WTC11 (cell line): ENCODE measurements around the gene PROX2. TPM values are rescaled to one million over a fixed set of nuclear protein-coding genes. Genes with fewer than 3 reads are reported as not detected.

Source experiments
- ATAC-seq: fragments of 200-7000 bp; cut with Tn5 transposase; 2 replicates; pipeline ENCODE4 v1.10.0; 2021; ENCODE audit warnings: mild to moderate bottlenecking, moderate library complexity
- CTCF ChIA-PET: fragments of 300-600 bp; sonication (Branson Sonifier 250); formaldehyde crosslinking; loops from one replicate; lab custom pipeline; 2021; ENCODE audit warnings: antibody characterized with exemption; lab: Charles Lee
- POLR2A ChIA-PET: fragments of 350-600 bp; sonication (Branson Sonifier 250); formaldehyde crosslinking; loops from one replicate; lab custom pipeline; 2021; ENCODE audit warnings: antibody characterized with exemption; lab: Charles Lee
- DNase-seq: peaks from one replicate; pipeline ENCODE4 v3.0.0; 2021; ENCODE audit warnings: low spot score
- H3K27ac Mint-ChIP-seq: 2 replicates; pipeline ENCODE4 v1.8.0; 2021; ENCODE audit warnings: mixed read lengths
- H3K27me3 Mint-ChIP-seq: 2 replicates; pipeline ENCODE4 v1.8.0; 2021; ENCODE audit warnings: low read depth, mild to moderate bottlenecking, moderate library complexity, mixed read lengths
- H3K36me3 Mint-ChIP-seq: 2 replicates; pipeline ENCODE4 v1.8.0; 2021; ENCODE audit warnings: mixed read lengths
- H3K4me1 Mint-ChIP-seq: 2 replicates; pipeline ENCODE4 v1.8.0; 2022; ENCODE audit warnings: mixed read lengths
- H3K4me3 Mint-ChIP-seq: 2 replicates; pipeline ENCODE4 v1.8.0; 2021; ENCODE audit warnings: mild to moderate bottlenecking, moderate library complexity, mixed read lengths
- H3K9me3 Mint-ChIP-seq: 2 replicates; pipeline ENCODE4 v1.8.0; 2021; ENCODE audit warnings: mixed read lengths
- ATF1 ChIP-seq: sonication (generic); formaldehyde crosslinking; IDR thresholded peaks from 2 replicates; pipeline ENCODE4 v1.8.1; 2023; ENCODE audit warnings: mild to moderate bottlenecking, moderate library complexity, missing genetic modification reagents
- ATF6 ChIP-seq: sonication (generic); formaldehyde crosslinking; IDR thresholded peaks from 2 replicates; pipeline ENCODE4 v1.8.1; 2023; ENCODE audit warnings: mild to moderate bottlenecking, missing genetic modification reagents
- CREM ChIP-seq: sonication (generic); formaldehyde crosslinking; IDR thresholded peaks from 2 replicates; pipeline ENCODE4 v1.8.1; 2022; ENCODE audit warnings: mild to moderate bottlenecking, missing genetic modification reagents, moderate library complexity
- E2F1 ChIP-seq: sonication (generic); formaldehyde crosslinking; IDR thresholded peaks from 2 replicates; pipeline ENCODE4 v1.8.0; 2022; ENCODE audit warnings: mild to moderate bottlenecking, missing genetic modification reagents
- FOXP1 ChIP-seq: sonication (generic); formaldehyde crosslinking; IDR thresholded peaks from 2 replicates; pipeline ENCODE4 v1.8.0; 2022; ENCODE audit warnings: missing genetic modification reagents, mild to moderate bottlenecking, moderate library complexity, borderline replicate concordance
- GRHL2 ChIP-seq: fragments of 250-450 bp; sonication (Bioruptor Pico); IDR thresholded peaks from 2 replicates; pipeline ENCODE4 v1.8.0; 2022; ENCODE audit warnings: mild to moderate bottlenecking, moderate library complexity; ENCODE audit not compliant: insufficient replicate concordance, severe bottlenecking
- HMGA2 ChIP-seq: fragments of 250-450 bp; sonication (Bioruptor Pico); IDR thresholded peaks from 2 replicates; pipeline ENCODE4 v1.4.0; 2021; ENCODE audit warnings: mild to moderate bottlenecking, moderate library complexity
- KAT7 ChIP-seq: sonication (generic); formaldehyde crosslinking; IDR thresholded peaks from 2 replicates; pipeline ENCODE4 v1.8.1; 2023; ENCODE audit warnings: missing genetic modification reagents, mild to moderate bottlenecking, borderline replicate concordance
- MAX ChIP-seq: sonication (generic); formaldehyde crosslinking; IDR thresholded peaks from 2 replicates; pipeline ENCODE4 v1.8.0; 2022; ENCODE audit warnings: mild to moderate bottlenecking, missing genetic modification reagents
- NR1H2 ChIP-seq: sonication (generic); formaldehyde crosslinking; IDR thresholded peaks from 2 replicates; pipeline ENCODE4 v1.9.0; 2021; ENCODE audit warnings: mild to moderate bottlenecking, moderate library complexity, missing genetic modification reagents
- NR2C2 ChIP-seq: sonication (generic); formaldehyde crosslinking; IDR thresholded peaks from 2 replicates; pipeline ENCODE4 v1.8.0; 2022; ENCODE audit warnings: mild to moderate bottlenecking, missing genetic modification reagents
- PREB ChIP-seq: sonication (generic); formaldehyde crosslinking; IDR thresholded peaks from 2 replicates; pipeline ENCODE4 v1.8.1; 2022; ENCODE audit warnings: mild to moderate bottlenecking, missing genetic modification reagents, moderate library complexity, borderline replicate concordance
- STAT6 ChIP-seq: sonication (generic); formaldehyde crosslinking; conservative IDR thresholded peaks from 2 replicates; pipeline ENCODE4 v1.8.1; 2023; ENCODE audit warnings: mild to moderate bottlenecking, low read depth, missing genetic modification reagents, moderate library complexity
- TCF7 ChIP-seq: sonication (generic); formaldehyde crosslinking; IDR thresholded peaks from 2 replicates; pipeline ENCODE4 v1.8.0; 2022; ENCODE audit warnings: mild to moderate bottlenecking, low read depth, missing genetic modification reagents, moderate library complexity
- ZMAT4 ChIP-seq: fragments of 250-450 bp; sonication (Bioruptor Pico); IDR thresholded peaks from 2 replicates; pipeline ENCODE4 v1.9.0; 2021; ENCODE audit warnings: mild to moderate bottlenecking
- ZNF219 ChIP-seq: sonication (generic); formaldehyde crosslinking; IDR thresholded peaks from 2 replicates; pipeline ENCODE4 v1.8.0; 2023; ENCODE audit warnings: missing genetic modification reagents, mild to moderate bottlenecking, borderline replicate concordance
- ZNF671 ChIP-seq: fragments of 250-450 bp; sonication (Bioruptor Pico); IDR thresholded peaks from 2 replicates; pipeline ENCODE4 v1.8.0; 2021; ENCODE audit warnings: mild to moderate bottlenecking
- total RNA-seq: library from RNA; stranded (reverse); gene quantifications from 3 replicates; pipeline ENCODE4 v1.2.3, GENCODE V29; 2021

The PROX2 gene
- total RNA-seq, 1 experiment from 2014 or later, result 0.04 TPM

GRCh38 chr14:74846168-74846567, 29.8 kb downstream of the PROX2 start:
- POLR2A ChIA-PET, result no interaction called here
- DNase-seq, result no peak
- ATAC-seq, result no peak
- H3K9me3 Mint-ChIP-seq, result no peaks in the 10 kb centered on the region
- no peak overlapping the region for H3K27ac Mint-ChIP-seq
- 0 out of 2 replicates have a peak, but pooled peaks cover 5% of the 10 kb centered on the region for H3K4me1 Mint-ChIP-seq
- no peak overlapping the region for H3K4me3 Mint-ChIP-seq
- TF ChIP-seq PREB (CRISPR knock-in tag) (no peak), NR2C2 (CRISPR knock-in tag) (no peak), ZNF219 (CRISPR knock-in tag) (no peak), NR1H2 (CRISPR knock-in tag) (no peak), ATF6 (CRISPR knock-in tag) (no peak), ATF1 (no peak), STAT6 (CRISPR knock-in tag) (no peak), ZMAT4 (no peak), HMGA2 (CRISPR knock-in tag) (no peak), CREM (CRISPR knock-in tag) (no peak), KAT7 (CRISPR knock-in tag) (no peak)
- CTCF ChIA-PET, result interaction anchor here (0.8 to 2.1 kb wide), 5 partner anchors 14 to 315 kb away, joined by 3 to 6 read pairs (median 4); no protein-coding TSS in a partner anchor
- no peaks in the 10 kb centered on the region for H3K36me3 Mint-ChIP-seq
- no peaks in the 10 kb centered on the region for H3K27me3 Mint-ChIP-seq

GRCh38 chr14:74843653-74844052, 32.3 kb downstream of the PROX2 start:
- TF ChIP-seq GRHL2 (CRISPR knock-in tag) (no peak), FOXP1 (CRISPR knock-in tag) (no peak), TCF7 (no peak), ATF1 (no peak), MAX (CRISPR knock-in tag) (no peak), ZNF671 (CRISPR knock-in tag) (no peak), E2F1 (CRISPR knock-in tag) (no peak)
- Mint-ChIP-seq H3K36me3 (no peaks in the 10 kb centered on the region), H3K4me3 (no peak overlapping the region), H3K4me1 (0 out of 2 replicates have a peak, but pooled peaks cover 5% of the 10 kb centered on the region), H3K9me3 (no peaks in the 10 kb centered on the region), H3K27me3 (no peaks in the 10 kb centered on the region), H3K27ac (no peak overlapping the region)
- DNase-seq (no peak), ATAC-seq (peak; percentile 32; the same call in 1 of the 2 replicates)
- CTCF ChIA-PET, result interaction anchor here (1.1 to 1.5 kb wide), 2 partner anchors 17 to 675 kb away, joined by 3 to 4 read pairs; no protein-coding TSS in a partner anchor
- POLR2A ChIA-PET, result no interaction called here
